Neural cell (in vitro differentiated cells): ENCODE data around the gene EGR4. TPM values are rescaled to one million over a fixed set of nuclear protein-coding genes. Genes with fewer than 3 reads are reported as not detected.
A peak's percentile ranks its signal among the peaks of the same experiment; 100 is the strongest.

Experiments used
- H2AFZ ChIP-seq: fragments of 200-600, 300-800 bp; sonication (generic), shearing (Covaris generic); 2 replicates; pipeline ENCODE4 v1.6.0; 2014; ENCODE audit warnings: low read depth, mild to moderate bottlenecking, antibody characterized with exemption, low read length, moderate library complexity
- H3F3A ChIP-seq: fragments of 200-600 bp; shearing (Covaris generic); 2 replicates; pipeline ENCODE4 v1.6.1; 2016; ENCODE audit warnings: mild to moderate bottlenecking, moderate library complexity, mixed read lengths, antibody characterized with exemption, low read length; ENCODE audit not compliant: insufficient read depth, poor library complexity, severe bottlenecking
- H3K27ac ChIP-seq: fragments of 200-600, 300-800 bp; sonication (generic), shearing (Covaris generic); 2 replicates; pipeline ENCODE4 v1.5.1; 2014; ENCODE audit warnings: mild to moderate bottlenecking, low read length, moderate library complexity
- H3K27me3 ChIP-seq: fragments of 300-800, 200-600 bp; sonication (generic), shearing (Covaris generic); 2 replicates; pipeline ENCODE4 v1.6.0; 2014; ENCODE audit warnings: mild to moderate bottlenecking, low read depth, low read length, moderate library complexity; ENCODE audit not compliant: insufficient read depth
- H3K36me3 ChIP-seq: fragments of 300-800, 200-600 bp; sonication (generic), shearing (Covaris generic); 2 replicates; pipeline ENCODE4 v1.5.1; 2014; ENCODE audit warnings: mild to moderate bottlenecking, antibody characterized with exemption, low read length, moderate library complexity; ENCODE audit not compliant: insufficient read depth
- H3K4me2 ChIP-seq: fragments of 300-800, 200-600 bp; sonication (generic), shearing (Covaris generic); 2 replicates; pipeline ENCODE4 v1.6.0; 2014; ENCODE audit warnings: mild to moderate bottlenecking, low read length
- H3K4me3 ChIP-seq: fragments of 300-800, 200-600 bp; sonication (generic), shearing (Covaris generic); 2 replicates; pipeline ENCODE4 v1.5.1; 2014; ENCODE audit warnings: mild to moderate bottlenecking, low read length, moderate library complexity
- H3K79me2 ChIP-seq: fragments of 200-600 bp; shearing (Covaris generic); replicated peaks from 2 replicates; pipeline ENCODE4 v1.6.0; 2014; ENCODE audit warnings: mild to moderate bottlenecking, low read length, moderate library complexity; ENCODE audit not compliant: insufficient read depth
- H3K9ac ChIP-seq: fragments of 300-800, 200-600 bp; sonication (generic), shearing (Covaris generic); 2 replicates; pipeline ENCODE4 v1.6.1; 2016; ENCODE audit warnings: mild to moderate bottlenecking, low read length, mixed read lengths
- H3K9me2 ChIP-seq: fragments of 200-600 bp; shearing (Covaris generic); 2 replicates; pipeline ENCODE4 v1.6.1; 2016; ENCODE audit warnings: mild to moderate bottlenecking, low read length, mixed read lengths; ENCODE audit not compliant: insufficient read depth
- H3K9me3 ChIP-seq: fragments of 200-600, 300-800 bp; sonication (generic), shearing (Covaris generic); 2 replicates; pipeline ENCODE4 v1.6.1; 2016; ENCODE audit warnings: mild to moderate bottlenecking, mixed run types, low read length, moderate library complexity, mixed read lengths
- H4K20me1 ChIP-seq: fragments of 200-600 bp; shearing (Covaris generic); 2 replicates; pipeline ENCODE4 v1.6.1; 2016; ENCODE audit warnings: mild to moderate bottlenecking, mixed run types; ENCODE audit not compliant: insufficient read depth
- EP300 ChIP-seq: fragments of 450-650 bp; conservative IDR thresholded peaks from 2 replicates; pipeline ENCODE4 v1.6.1; 2014; ENCODE audit warnings: antibody characterized with exemption, mild to moderate bottlenecking, moderate library complexity; ENCODE audit not compliant: poor library complexity, severe bottlenecking
- EZH2 ChIP-seq: fragments of 200-600, 300-800 bp; shearing (Covaris generic), sonication (generic); IDR thresholded peaks from 2 replicates; pipeline ENCODE4 v1.6.1; 2014; ENCODE audit warnings: antibody characterized with exemption, low read length, borderline replicate concordance, mild to moderate bottlenecking; ENCODE audit not compliant: insufficient read depth, poor library complexity, severe bottlenecking
- MXI1 ChIP-seq: fragments of 450-650 bp; conservative IDR thresholded peaks from 2 replicates; pipeline ENCODE4 v1.6.1; 2014; ENCODE audit warnings: antibody characterized with exemption, mild to moderate bottlenecking; ENCODE audit not compliant: poor library complexity, severe bottlenecking
- POLR2AphosphoS5 ChIP-seq: IDR thresholded peaks from 2 replicates; pipeline ENCODE4 v1.6.1; 2012
- RAD21 ChIP-seq: fragments of 450-650 bp; conservative IDR thresholded peaks from 2 replicates; pipeline ENCODE4 v1.6.1; 2014; ENCODE audit warnings: antibody characterized with exemption, mild to moderate bottlenecking, moderate library complexity
- SMC3 ChIP-seq: fragments of 450-650 bp; conservative IDR thresholded peaks from 2 replicates; pipeline ENCODE4 v1.6.1; 2014; ENCODE audit warnings: antibody characterized with exemption, mild to moderate bottlenecking, moderate library complexity; ENCODE audit not compliant: poor library complexity
- TAF1 ChIP-seq: IDR thresholded peaks from 2 replicates; pipeline ENCODE4 v1.6.1; 2012; ENCODE audit warnings: low read depth
- polyA plus RNA-seq: library from polyadenylated mRNA; depleted of rRNA; stranded (reverse); fragments of >200 nt; gene quantifications from 2 replicates; pipeline ENCODE4 v1.2.3, GENCODE V29; 2014
- TF ChIP-seq, protein P1 (sequence below): fragments of 450-650 bp; IDR thresholded peaks from 2 replicates; pipeline ENCODE4 v1.5.1; 2014; ENCODE audit warnings: antibody characterized with exemption, mild to moderate bottlenecking, moderate library complexity; ENCODE audit not compliant: poor library complexity, severe bottlenecking
- TF ChIP-seq, protein P2 (sequence below): IDR thresholded peaks from 2 replicates; pipeline ENCODE4 v1.6.1; 2012; ENCODE audit warnings: borderline replicate concordance

The EGR4 gene
- polyA plus RNA-seq, 1 donor from 2014 or later = not detected

DNA sequence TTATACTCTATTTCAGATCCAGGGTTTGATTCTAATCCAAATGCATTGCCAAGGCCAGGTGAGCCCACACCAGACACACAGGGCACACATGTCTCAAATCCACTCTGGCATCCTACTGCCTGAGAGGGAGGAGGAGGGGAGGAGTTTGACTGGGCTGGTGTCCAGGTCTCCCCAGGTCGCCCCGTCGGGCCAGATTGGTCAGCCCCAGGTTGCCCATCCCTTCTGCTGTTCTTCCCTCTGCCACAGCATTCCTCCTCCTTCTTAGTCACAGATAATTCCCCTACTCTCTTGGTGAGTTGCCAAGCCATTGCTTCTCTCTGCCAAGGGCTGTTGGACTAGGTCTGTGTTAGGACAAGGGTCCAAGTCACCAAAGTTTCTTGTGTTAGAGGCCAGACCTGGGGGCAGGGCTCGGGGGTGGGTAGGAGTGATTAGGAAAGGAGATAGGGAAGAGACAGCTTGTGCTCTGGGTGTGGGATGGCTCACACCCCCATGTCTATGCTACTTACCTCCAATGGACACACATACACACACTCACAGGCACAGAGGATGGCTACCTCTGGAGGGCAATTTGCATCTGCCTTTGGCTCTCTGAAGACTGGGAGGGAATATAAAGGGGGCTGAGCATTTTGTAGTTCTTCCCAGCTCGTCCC lies 2.5 kb upstream of the EGR4 start:
- Histone ChIP-seq H4K20me1 (no peaks in the 10 kb centered on the region), H3K36me3 (no peaks in the 10 kb centered on the region), H3K79me2 (no peaks in the 10 kb centered on the region), H3F3A (peaks cover 8% of the 10 kb centered on the region), H3K4me2 (no peak overlapping the region), H3K9ac (no peak overlapping the region), H3K9me3 (no peaks in the 10 kb centered on the region), H3K27ac (peak overlapping the region; percentile 90), H3K9me2 (no peaks in the 10 kb centered on the region), H3K4me3 (no peak overlapping the region), H3K27me3 (peaks cover 50% of the 10 kb centered on the region), H2AFZ (no peak overlapping the region)
- no peak for TF ChIP-seq EP300
- TF ChIP-seq, protein P1, sequence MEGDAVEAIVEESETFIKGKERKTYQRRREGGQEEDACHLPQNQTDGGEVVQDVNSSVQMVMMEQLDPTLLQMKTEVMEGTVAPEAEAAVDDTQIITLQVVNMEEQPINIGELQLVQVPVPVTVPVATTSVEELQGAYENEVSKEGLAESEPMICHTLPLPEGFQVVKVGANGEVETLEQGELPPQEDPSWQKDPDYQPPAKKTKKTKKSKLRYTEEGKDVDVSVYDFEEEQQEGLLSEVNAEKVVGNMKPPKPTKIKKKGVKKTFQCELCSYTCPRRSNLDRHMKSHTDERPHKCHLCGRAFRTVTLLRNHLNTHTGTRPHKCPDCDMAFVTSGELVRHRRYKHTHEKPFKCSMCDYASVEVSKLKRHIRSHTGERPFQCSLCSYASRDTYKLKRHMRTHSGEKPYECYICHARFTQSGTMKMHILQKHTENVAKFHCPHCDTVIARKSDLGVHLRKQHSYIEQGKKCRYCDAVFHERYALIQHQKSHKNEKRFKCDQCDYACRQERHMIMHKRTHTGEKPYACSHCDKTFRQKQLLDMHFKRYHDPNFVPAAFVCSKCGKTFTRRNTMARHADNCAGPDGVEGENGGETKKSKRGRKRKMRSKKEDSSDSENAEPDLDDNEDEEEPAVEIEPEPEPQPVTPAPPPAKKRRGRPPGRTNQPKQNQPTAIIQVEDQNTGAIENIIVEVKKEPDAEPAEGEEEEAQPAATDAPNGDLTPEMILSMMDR = no peak

DNA sequence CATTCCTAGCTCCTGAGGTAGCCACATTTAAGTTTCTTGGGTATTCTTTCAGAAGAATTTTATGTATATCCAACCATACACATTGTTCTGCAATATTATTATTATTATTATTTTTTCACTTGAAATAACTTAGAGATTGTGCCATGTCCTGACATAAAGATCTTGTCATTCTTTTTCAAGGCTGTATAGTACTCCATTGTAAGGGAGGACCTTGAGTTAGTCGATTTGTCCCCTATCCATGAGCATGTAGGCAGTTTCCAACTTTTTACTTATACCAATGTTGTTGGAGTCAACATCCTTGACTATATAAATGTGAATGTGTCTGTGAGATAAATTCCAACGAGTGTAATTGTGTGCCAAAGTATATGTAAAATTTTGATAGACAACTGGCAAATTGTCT lies 891 bp upstream of the EGR4 start:
- Histone ChIP-seq H3K9me2 (no peaks in the 10 kb centered on the region), H3K9me3 (no peaks in the 10 kb centered on the region), H3K4me3 (peak overlapping the region; percentile 72), H2AFZ (no peak overlapping the region), H3K27ac (no peak overlapping the region), H3K79me2 (no peaks in the 10 kb centered on the region), H3K9ac (no peak overlapping the region), H3K27me3 (peaks cover 67% of the 10 kb centered on the region), H4K20me1 (no peaks in the 10 kb centered on the region), H3F3A (peaks cover 8% of the 10 kb centered on the region), H3K4me2 (peak overlapping the region; percentile 64), H3K36me3 (no peaks in the 10 kb centered on the region)
- no peak for TF ChIP-seq RAD21
- TF ChIP-seq EZH2 = no peak
- TF ChIP-seq, protein P2, sequence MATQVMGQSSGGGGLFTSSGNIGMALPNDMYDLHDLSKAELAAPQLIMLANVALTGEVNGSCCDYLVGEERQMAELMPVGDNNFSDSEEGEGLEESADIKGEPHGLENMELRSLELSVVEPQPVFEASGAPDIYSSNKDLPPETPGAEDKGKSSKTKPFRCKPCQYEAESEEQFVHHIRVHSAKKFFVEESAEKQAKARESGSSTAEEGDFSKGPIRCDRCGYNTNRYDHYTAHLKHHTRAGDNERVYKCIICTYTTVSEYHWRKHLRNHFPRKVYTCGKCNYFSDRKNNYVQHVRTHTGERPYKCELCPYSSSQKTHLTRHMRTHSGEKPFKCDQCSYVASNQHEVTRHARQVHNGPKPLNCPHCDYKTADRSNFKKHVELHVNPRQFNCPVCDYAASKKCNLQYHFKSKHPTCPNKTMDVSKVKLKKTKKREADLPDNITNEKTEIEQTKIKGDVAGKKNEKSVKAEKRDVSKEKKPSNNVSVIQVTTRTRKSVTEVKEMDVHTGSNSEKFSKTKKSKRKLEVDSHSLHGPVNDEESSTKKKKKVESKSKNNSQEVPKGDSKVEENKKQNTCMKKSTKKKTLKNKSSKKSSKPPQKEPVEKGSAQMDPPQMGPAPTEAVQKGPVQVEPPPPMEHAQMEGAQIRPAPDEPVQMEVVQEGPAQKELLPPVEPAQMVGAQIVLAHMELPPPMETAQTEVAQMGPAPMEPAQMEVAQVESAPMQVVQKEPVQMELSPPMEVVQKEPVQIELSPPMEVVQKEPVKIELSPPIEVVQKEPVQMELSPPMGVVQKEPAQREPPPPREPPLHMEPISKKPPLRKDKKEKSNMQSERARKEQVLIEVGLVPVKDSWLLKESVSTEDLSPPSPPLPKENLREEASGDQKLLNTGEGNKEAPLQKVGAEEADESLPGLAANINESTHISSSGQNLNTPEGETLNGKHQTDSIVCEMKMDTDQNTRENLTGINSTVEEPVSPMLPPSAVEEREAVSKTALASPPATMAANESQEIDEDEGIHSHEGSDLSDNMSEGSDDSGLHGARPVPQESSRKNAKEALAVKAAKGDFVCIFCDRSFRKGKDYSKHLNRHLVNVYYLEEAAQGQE = no peak
- TF ChIP-seq EP300 = no peak
- TF ChIP-seq, protein P1 = no peak
- TF ChIP-seq POLR2AphosphoS5 = no peak
- TF ChIP-seq MXI1 = no peak
- TF ChIP-seq TAF1 = no peak
- TF ChIP-seq SMC3 = no peak
